Activated naive CD8-positive, alpha-beta T cell treated with anti-CD3 and anti-CD28 coated beads, Interleukin-2, amount 10 ng/mL, durations not matched to agents 7 days and 5 days (primary cell): ENCODE data around the gene WBP11. TPM values are rescaled to one million over a fixed set of nuclear protein-coding genes. Genes with fewer than 3 reads are reported as not detected.

Experiments
- ATAC-seq: fragments of 150-1000 bp; cut with Tn5 transposase; one replicate; pipeline ENCODE4 v1.10.0; 2021; ENCODE audit warnings: low read depth, moderate library complexity
- POLR2A ChIA-PET: fragments of 350-600 bp; sonication (Branson Sonifier 250); formaldehyde crosslinking; loops from one replicate; lab custom pipeline; 2021; ENCODE audit warnings: antibody characterized with exemption; lab: Charles Lee
- DNase-seq: peaks from one replicate; pipeline ENCODE4 v3.0.0; 2021
- H3K27ac Mint-ChIP-seq: one replicate; pipeline ENCODE4 v1.8.0; 2022; ENCODE audit warnings: mild to moderate bottlenecking, mixed read lengths
- H3K27me3 Mint-ChIP-seq: one replicate; pipeline ENCODE4 v1.8.0; 2022; ENCODE audit warnings: mild to moderate bottlenecking, moderate library complexity, mixed read lengths
- H3K36me3 Mint-ChIP-seq: one replicate; pipeline ENCODE4 v1.8.0; 2021; ENCODE audit warnings: mild to moderate bottlenecking, mixed read lengths
- H3K4me1 Mint-ChIP-seq: one replicate; pipeline ENCODE4 v1.8.0; 2021; ENCODE audit warnings: mixed read lengths
- H3K4me3 Mint-ChIP-seq: one replicate; pipeline ENCODE4 v1.8.0; 2022; ENCODE audit warnings: mild to moderate bottlenecking, moderate library complexity, mixed read lengths
- H3K9me3 Mint-ChIP-seq: one replicate; pipeline ENCODE4 v1.8.0; 2021; ENCODE audit warnings: mixed read lengths
- total RNA-seq, 2 experiments: library from RNA; stranded (reverse); gene quantifications; one replicate each; pipeline ENCODE4 v1.2.3, GENCODE V29; 2021

Gene WBP11
- total RNA-seq, 2 experiments from 2014 or later, result 90.9 to 98.0 TPM

DNA sequence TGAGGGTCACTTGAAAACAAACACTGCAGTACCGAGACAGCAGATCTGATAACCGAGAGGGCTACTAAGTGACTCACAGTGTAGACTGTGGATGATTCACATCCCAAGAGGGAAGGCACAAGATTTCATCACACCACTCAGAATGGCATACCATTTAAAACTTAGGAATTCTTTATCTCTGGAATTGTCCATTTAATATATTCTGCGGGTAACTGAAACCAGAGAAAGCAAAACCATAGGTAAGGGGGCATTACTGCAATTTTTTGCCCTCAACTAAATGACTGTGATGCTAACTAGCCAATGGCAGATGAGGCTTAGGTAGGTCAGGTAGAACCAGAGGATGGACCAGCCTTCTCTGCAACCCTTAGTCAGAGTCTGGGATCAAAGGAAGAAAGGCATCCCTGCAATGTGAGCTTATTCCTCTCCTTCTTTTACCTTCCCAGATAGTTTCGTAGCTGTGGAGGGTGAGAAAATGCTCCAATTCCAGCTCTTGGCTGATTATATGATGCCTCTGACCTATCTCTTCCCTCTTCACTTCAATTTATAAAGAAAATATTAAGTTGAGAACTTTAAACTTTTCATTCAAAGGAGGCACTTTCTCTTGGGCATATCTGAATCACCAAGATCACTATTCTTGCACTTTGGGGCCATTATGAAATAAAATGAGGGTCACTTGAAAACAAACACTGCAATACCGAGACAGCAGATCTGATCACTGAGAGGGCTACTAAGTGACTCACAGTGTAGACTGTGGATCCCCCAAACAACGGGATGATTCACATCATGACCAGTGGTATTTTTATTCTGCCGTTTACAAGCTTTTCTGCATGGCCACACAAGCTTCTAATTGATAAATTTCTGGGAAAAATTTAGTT is 33.3 kb upstream of the WBP11 start:
- ATAC-seq (no peak), DNase-seq (no peak)
- Mint-ChIP-seq H3K36me3 (peaks cover 2% of the 10 kb centered on the region), H3K9me3 (no peaks in the 10 kb centered on the region), H3K4me3 (no peak overlapping the region), H3K27ac (no peak overlapping the region), H3K27me3 (peaks cover 18% of the 10 kb centered on the region), H3K4me1 (no peaks in the 10 kb centered on the region)
- POLR2A ChIA-PET, result no interaction called here

DNA sequence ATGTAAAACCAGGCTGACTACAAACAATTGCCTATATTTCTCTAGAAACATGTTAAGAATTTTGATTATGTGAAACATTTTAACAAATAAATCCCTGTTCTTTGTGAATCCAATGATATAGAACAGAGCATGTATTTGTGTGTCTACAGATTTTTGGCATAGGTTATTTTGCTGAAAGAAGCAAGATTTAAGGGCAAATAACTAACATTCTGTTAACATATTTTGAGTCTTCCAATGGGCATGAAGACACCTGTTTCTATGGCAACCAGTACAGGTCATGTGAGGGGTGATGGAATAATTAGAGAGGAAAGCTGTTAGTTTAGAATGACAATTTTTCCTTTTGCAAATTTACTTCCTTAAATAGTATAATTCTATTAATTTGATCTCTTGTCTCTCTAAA is 31.2 kb upstream of the WBP11 start:
- Mint-ChIP-seq H3K4me3 (no peak overlapping the region), H3K27ac (no peak overlapping the region), H3K4me1 (no peaks in the 10 kb centered on the region), H3K27me3 (peaks cover 18% of the 10 kb centered on the region), H3K36me3 (peaks cover 2% of the 10 kb centered on the region), H3K9me3 (no peaks in the 10 kb centered on the region)
- POLR2A ChIA-PET, result no interaction called here
- ATAC-seq (no peak), DNase-seq (no peak)

DNA sequence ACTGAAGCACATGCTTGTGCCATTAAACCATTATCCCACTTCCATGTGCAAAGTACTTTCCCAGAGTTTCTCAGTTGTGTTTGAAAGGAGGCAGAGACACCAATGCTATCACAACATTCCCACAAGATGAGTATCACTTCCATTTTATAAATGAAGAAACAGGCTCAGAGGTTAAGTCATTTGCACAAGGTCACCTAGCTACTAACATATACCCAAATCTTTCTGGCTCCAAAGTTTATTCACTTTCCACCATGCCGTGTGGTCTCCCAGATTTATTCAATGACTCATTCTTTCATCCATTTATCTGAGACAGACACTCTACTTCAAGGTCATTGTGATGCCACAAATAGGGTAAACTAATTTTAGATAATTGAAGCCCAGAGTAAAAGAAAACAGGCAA is 30.7 kb upstream of the WBP11 start:
- H3K9me3 Mint-ChIP-seq, result no peaks in the 10 kb centered on the region
- no peak overlapping the region for H3K4me3 Mint-ChIP-seq
- H3K36me3 Mint-ChIP-seq, result no peaks in the 10 kb centered on the region
- H3K27me3 Mint-ChIP-seq, result peaks cover 15% of the 10 kb centered on the region
- no peak for DNase-seq
- POLR2A ChIA-PET, result no interaction called here
- H3K4me1 Mint-ChIP-seq, result no peaks in the 10 kb centered on the region
- no peak overlapping the region for H3K27ac Mint-ChIP-seq
- no peak for ATAC-seq

DNA sequence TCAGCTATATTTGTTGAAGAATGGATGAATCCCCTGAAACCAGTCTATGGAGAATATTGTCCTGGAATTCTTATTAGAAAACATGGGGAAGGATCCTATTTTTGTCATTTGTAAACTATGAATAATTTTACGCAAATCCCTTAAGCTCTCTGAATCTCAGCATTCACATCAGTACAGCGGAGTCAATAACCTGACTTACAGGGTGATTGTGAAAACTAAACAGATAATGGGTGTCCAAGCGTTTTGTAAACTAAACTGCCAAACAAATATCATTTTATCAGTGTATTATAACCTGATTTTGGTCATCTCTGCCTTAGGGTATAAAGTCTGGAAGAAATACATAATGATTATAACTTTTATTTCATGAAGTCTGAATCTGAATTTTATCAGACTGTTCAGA is 30.1 kb upstream of the WBP11 start:
- Mint-ChIP-seq H3K27ac (no peak overlapping the region), H3K4me3 (no peak overlapping the region), H3K9me3 (no peaks in the 10 kb centered on the region), H3K36me3 (no peaks in the 10 kb centered on the region), H3K4me1 (no peaks in the 10 kb centered on the region), H3K27me3 (peaks cover 15% of the 10 kb centered on the region)
- DNase-seq, result no peak
- ATAC-seq, result no peak
- POLR2A ChIA-PET, result no interaction called here

DNA sequence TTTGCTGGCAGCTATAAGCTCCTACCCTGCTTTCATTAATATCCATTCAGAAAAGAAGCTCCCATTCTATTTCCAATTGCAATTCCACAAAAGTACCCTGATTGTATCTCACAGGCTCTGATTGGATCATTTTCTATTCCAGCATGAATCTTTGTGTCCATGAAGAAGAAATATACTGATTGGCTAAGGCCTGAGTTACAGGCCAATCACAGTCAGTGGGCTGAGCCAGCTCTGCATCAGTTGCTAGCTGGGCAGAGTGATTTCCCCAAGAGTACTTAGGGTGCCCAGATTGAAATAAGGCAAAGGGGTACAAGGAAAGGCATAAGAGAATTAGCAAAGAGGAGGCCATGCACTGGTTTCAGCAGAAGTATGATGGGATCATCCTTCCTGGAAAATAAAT is 25.6 kb upstream of the WBP11 start:
- Mint-ChIP-seq H3K27ac (no peak overlapping the region), H3K4me3 (no peak overlapping the region), H3K36me3 (no peaks in the 10 kb centered on the region), H3K27me3 (peaks cover 8% of the 10 kb centered on the region), H3K9me3 (no peaks in the 10 kb centered on the region), H3K4me1 (no peaks in the 10 kb centered on the region)
- no peak for ATAC-seq
- DNase-seq, result no peak
- POLR2A ChIA-PET, result no interaction called here

DNA sequence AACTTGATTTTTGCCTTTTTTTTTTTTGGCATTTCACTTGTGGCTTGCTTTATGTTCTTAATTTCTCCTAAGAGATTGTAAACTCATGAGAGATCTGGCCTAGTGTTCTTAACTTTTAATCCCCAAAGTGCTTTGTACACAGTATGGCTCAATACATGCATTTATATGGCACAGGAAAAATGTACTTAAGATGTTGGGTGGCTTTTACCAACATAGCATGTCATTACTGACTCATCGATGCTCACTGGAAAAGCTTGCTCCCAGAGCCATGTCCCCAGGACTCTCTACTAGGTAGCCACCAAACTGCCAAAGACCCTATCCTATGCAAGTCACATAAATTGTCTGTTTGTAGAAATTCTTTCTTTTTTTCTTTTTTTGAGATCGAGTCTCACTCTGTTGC is 23.8 kb upstream of the WBP11 start:
- Mint-ChIP-seq H3K4me1 (no peaks in the 10 kb centered on the region), H3K36me3 (no peaks in the 10 kb centered on the region), H3K27ac (no peak overlapping the region), H3K4me3 (no peak overlapping the region), H3K9me3 (no peaks in the 10 kb centered on the region), H3K27me3 (peaks cover 5% of the 10 kb centered on the region)
- ATAC-seq, result no peak
- POLR2A ChIA-PET, result no interaction called here
- DNase-seq, result no peak

DNA sequence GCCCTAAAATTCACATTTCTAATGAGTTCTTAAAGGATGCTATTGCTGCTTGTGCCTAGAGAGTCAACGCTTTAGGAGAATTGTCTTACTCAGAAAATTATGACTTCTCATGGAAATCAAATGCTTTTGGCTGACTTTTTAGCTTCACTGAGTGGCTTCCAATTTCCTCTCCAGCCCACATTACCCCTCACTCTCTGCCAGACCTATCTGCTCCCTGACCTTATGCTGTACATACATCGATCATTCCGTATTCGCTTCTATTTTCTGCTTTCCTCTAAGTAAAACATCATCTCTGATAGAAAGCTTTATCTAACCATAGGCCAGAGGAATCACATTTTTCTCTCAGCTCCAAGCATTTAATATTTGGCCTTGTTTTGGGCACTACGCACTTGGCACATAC is 23.2 kb upstream of the WBP11 start:
- DNase-seq (no peak), ATAC-seq (no peak)
- H3K4me1 Mint-ChIP-seq, result no peaks in the 10 kb centered on the region
- H3K9me3 Mint-ChIP-seq, result no peaks in the 10 kb centered on the region
- no peak overlapping the region for H3K27ac Mint-ChIP-seq
- no peak overlapping the region for H3K4me3 Mint-ChIP-seq
- H3K27me3 Mint-ChIP-seq, result peaks cover 2% of the 10 kb centered on the region
- no peaks in the 10 kb centered on the region for H3K36me3 Mint-ChIP-seq
- POLR2A ChIA-PET, result no interaction called here

DNA sequence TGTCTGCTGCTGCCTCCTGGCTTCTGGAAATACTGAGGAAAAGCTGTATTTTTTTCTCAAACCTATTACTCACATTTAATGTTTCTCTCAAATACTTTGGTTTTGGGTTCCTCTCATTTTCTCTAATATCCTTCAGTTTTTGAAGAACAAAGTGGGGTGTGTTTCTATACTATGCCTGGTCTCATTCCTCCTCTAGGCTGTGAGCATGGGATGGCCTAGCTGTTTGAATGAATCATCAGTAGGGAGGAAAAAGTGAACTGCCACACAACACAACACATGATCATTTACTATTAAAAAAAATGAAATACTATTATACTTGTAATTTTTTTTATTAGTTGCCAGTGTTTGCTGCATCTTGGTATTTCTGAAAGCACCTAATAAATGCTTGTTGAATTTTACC is 22.0 kb upstream of the WBP11 start:
- ATAC-seq, result no peak

DNA sequence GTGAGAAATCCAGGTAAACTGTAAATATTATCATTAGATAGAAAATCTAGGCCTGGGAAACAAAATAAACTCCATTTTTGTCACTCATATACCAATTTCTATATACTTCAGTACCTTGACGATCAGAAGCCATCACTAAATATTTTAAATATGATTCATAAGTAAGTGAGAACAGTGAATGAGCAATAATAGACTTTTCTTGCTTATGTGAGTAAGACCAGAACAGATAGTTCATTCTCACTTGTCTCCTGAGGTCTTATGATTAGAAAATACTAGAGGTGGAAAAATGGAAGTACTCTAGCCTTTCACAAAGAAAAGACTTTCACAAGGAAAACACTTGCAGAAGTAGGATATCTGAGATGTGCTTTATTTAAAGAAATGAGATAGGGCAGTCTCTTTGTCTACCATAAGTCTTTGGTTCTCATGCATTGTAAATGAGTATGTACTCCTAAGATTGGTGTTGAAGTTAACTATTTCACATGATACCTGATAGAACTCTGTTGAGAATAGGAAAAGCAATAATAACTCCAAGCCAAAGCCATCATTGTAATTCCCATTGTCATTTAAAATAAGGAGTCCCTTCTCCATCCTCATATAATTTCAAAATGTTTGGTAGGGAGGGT is 20.8 kb upstream of the WBP11 start:
- peaks cover 4% of the 10 kb centered on the region for H3K27me3 Mint-ChIP-seq
- ATAC-seq, result no peak
- POLR2A ChIA-PET, result no interaction called here

More for the DNA sequence above, 22.0 kb upstream of the WBP11 start:
- Mint-ChIP-seq H3K27me3 (peaks cover 3% of the 10 kb centered on the region), H3K36me3 (no peaks in the 10 kb centered on the region), H3K27ac (no peak overlapping the region), H3K9me3 (no peaks in the 10 kb centered on the region), H3K4me3 (no peak overlapping the region), H3K4me1 (no peaks in the 10 kb centered on the region)
- no peak for DNase-seq
- POLR2A ChIA-PET, result no interaction called here

DNA sequence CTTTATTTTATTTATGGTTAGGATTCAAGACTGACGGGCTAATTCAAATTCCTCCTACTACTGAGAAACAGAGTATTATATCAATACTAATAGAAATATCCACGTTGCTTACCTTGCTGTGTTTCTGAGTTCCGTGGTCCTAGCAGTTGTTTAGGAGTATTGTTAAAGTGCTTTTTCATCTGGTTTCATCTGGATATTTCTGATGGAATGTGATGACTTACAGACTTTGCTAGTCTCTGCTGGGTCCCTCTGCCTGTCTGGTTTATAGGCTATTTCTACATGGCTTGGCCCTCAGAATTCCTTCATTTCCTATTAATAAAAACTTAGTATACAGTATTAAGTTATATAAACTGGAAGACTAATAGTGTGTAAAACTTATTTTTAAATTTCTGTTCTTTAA is 10.7 kb upstream of the WBP11 start, which contains the start of gene SMCO3:
Gene SMCO3 (minus strand): TSS at position 169 of the 400 bp plus-strand sequence. CDS start 7,502 bp downstream, outside the sequence.
- Mint-ChIP-seq H3K27ac (no peak within 1 kb of the TSS), H3K4me1 (peaks cover 8% of the 10 kb centered on the region), H3K27me3 (no peaks in the 10 kb centered on the region), H3K9me3 (no peaks in the 10 kb centered on the region), H3K36me3 (peaks cover 2% of the 10 kb centered on the region), H3K4me3 (no peak within 1 kb of the TSS)
- POLR2A ChIA-PET, result no interaction called here
- ATAC-seq (no peak), DNase-seq (no peak)

More for the DNA sequence above, 20.8 kb upstream of the WBP11 start:
- Mint-ChIP-seq H3K36me3 (no peaks in the 10 kb centered on the region), H3K4me3 (no peak overlapping the region), H3K27ac (no peak overlapping the region), H3K4me1 (no peaks in the 10 kb centered on the region), H3K9me3 (no peaks in the 10 kb centered on the region)
- no peak for DNase-seq

DNA sequence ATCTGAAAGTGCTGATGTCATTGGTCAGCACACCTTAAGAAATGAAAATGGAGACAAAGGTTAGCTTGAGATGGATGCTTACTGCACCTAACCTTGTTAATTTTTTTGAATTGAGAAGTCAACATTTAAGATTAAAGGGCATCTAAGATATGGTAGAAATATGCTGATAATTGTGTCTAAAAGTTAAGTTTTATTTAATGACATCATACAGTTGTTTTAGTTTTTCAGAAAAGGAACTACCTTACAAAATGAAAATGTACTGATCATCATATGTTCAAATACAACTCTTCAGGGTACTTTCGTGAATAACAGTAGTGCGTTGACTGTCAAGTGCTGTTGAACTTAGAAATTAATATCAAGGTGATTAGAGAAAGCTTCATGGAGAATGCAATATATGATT is 8.2 kb upstream of the WBP11 start:
- POLR2A ChIA-PET, result interaction anchor here (1.6 kb wide), 1 partner anchor 40 kb away, joined by 4 read pairs; a partner anchor contains a TSS

DNA sequence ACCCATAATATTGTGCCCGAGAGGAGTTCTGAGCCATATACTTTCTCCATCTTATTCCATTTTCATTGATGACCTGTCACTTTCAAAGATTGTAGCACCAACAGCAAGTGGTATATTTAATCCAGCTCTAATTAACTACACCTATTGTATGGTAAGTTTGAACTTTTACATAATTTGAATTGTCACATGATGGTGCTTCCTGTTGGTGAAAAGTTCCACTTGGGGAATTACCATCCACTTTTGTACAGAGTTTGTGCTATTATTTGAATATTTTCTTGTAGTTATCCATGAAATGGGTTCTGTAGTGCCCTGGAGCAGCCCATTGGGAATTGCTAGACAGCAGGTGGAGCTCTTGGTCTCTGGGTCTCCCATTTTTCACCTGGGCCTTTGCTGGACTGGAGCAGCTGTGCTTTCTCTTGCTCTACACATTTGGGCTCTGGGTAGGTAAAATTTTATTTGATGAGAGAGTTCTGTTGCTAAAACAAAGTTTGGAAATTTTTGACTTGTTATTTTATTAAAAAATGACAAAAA is 7.7 kb upstream of the WBP11 start:
- no peak overlapping the region for H3K27ac Mint-ChIP-seq
- H3K9me3 Mint-ChIP-seq, result no peaks in the 10 kb centered on the region
- peaks cover 7% of the 10 kb centered on the region for H3K4me1 Mint-ChIP-seq
- no peaks in the 10 kb centered on the region for H3K27me3 Mint-ChIP-seq
- no peak overlapping the region for H3K4me3 Mint-ChIP-seq
- H3K36me3 Mint-ChIP-seq, result no peaks in the 10 kb centered on the region
- POLR2A ChIA-PET, result interaction anchor here (1.6 kb wide), 1 partner anchor 40 kb away, joined by 4 read pairs; a partner anchor contains a TSS
- ATAC-seq (no peak), DNase-seq (no peak)

More for the DNA sequence above, 8.2 kb upstream of the WBP11 start:
- Mint-ChIP-seq H3K27ac (no peak overlapping the region), H3K9me3 (no peaks in the 10 kb centered on the region), H3K27me3 (no peaks in the 10 kb centered on the region), H3K4me1 (peaks cover 7% of the 10 kb centered on the region), H3K4me3 (no peak overlapping the region), H3K36me3 (no peaks in the 10 kb centered on the region)
- ATAC-seq (no peak), DNase-seq (no peak)

DNA sequence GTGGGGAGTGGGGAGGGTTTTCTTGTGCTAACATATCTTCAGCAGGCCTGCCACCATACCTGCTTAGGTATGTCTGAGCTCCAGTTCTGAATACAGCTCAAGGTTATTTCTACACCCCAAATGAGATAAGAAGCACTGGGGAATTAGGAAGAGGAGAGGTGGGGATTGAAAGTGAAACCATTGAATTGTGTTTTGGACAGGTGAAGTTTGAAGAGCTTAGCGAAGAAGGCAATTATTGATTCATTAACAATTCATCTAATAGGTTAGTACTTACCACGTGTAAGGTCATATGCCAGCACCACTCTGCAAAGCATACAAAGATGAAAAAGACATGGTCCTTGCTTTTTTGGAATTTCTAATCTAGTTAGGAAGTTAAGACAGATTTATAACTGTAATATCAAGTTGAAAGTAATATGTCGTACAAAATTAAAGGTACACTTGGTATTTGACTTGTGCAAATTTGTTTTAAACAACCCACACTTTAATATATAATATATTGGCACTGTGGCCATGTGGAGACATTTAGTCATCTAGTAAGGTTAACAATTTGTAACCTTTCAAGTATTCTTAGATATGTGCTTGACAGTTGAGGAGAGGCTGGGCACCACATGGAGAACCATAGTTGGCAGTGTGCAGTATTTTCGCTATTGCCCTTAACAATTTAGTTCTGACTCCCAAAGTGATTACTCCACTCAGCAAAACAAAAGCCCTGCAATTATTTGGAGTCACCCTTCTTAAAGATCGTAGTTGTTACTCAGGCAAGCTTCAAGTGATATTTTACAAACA is 7.1 kb upstream of the WBP11 start:
- POLR2A ChIA-PET, result interaction anchor here (1.6 kb wide), 1 partner anchor 39 kb away, joined by 4 read pairs; a partner anchor contains a TSS
- H3K4me3 Mint-ChIP-seq, result no peak overlapping the region

More for the DNA sequence above, 7.1 kb upstream of the WBP11 start:
- no peaks in the 10 kb centered on the region for H3K36me3 Mint-ChIP-seq
- H3K4me1 Mint-ChIP-seq, result peaks cover 11% of the 10 kb centered on the region
- no peak overlapping the region for H3K27ac Mint-ChIP-seq
- H3K9me3 Mint-ChIP-seq, result no peaks in the 10 kb centered on the region
- ATAC-seq (no peak), DNase-seq (no peak)
- no peaks in the 10 kb centered on the region for H3K27me3 Mint-ChIP-seq
